Activated CD8-positive, alpha-beta memory T cell treated with anti-CD3 and anti-CD28 coated beads for 48 hours (primary cell): ENCODE data around the gene GADD45A.
"Not testable (repeated sequence)": the region's sequence is repeated elsewhere in the genome, so short reads cannot be mapped to it uniquely, and the experiment has no call there.

Experiments used
- DNase-seq, 3 experiments: peaks; one replicate each; pipeline ENCODE4 v3.0.0-alpha.2; 2020; ENCODE audit warnings: low read depth in 2 of 3, low spot score in 2 of 3

GADD45A gene

GRCh38 chr1:67685067-67685557, at the start of gene GADD45A:
Gene GADD45A (plus strand): TSS chr1:67685201. CDS start chr1:67685495, 294 bp downstream.
- peak; percentile 67 to 83 (median 81) for DNase-seq

GRCh38 chr1:67636146-67636545, 48.9 kb upstream of the GADD45A start:
- no peak for DNase-seq

- DNase-seq = no peak
Measured at GRCh38 chr1:67639361-67639760, 45.6 kb upstream of the GADD45A start.

- no peak for DNase-seq
Measured at GRCh38 chr1:67642629-67643028, 42.4 kb upstream of the GADD45A start.

- DNase-seq = no peak
Measured at GRCh38 chr1:67644566-67644965, 40.4 kb upstream of the GADD45A start.

- no peak for DNase-seq
Measured at GRCh38 chr1:67645495-67646144, 39.4 kb upstream of the GADD45A start.

- no peak for DNase-seq
Measured at GRCh38 chr1:67646145-67647035, 38.6 kb upstream of the GADD45A start.

GRCh38 chr1:67647036-67647798, 37.8 kb upstream of the GADD45A start:
- DNase-seq = no peak

GRCh38 chr1:67647814-67648358, 37.1 kb upstream of the GADD45A start:
- no peak for DNase-seq

- DNase-seq = no peak
Measured at GRCh38 chr1:67648582-67649326, 36.2 kb upstream of the GADD45A start.

GRCh38 chr1:67650061-67650460, 34.9 kb upstream of the GADD45A start:
- DNase-seq = no peak

GRCh38 chr1:67651031-67651430, 34.0 kb upstream of the GADD45A start:
- DNase-seq = no peak

GRCh38 chr1:67652800-67653199, 32.2 kb upstream of the GADD45A start:
- no peak for DNase-seq

- no peak for DNase-seq
Measured at GRCh38 chr1:67653304-67653703, 31.7 kb upstream of the GADD45A start.

GRCh38 chr1:67655581-67655980, 29.4 kb upstream of the GADD45A start:
- DNase-seq = no peak

GRCh38 chr1:67657152-67657551, 27.8 kb upstream of the GADD45A start:
- DNase-seq = not testable (repeated sequence)

- no peak for DNase-seq
Measured at GRCh38 chr1:67659229-67659628, 25.8 kb upstream of the GADD45A start.

- no peak for DNase-seq
Measured at GRCh38 chr1:67662884-67663283, 22.1 kb upstream of the GADD45A start.

GRCh38 chr1:67664048-67664447, 21.0 kb upstream of the GADD45A start:
- DNase-seq = no peak

GRCh38 chr1:67665307-67665706, 19.7 kb upstream of the GADD45A start:
- DNase-seq = not testable (repeated sequence)
